GM10266 (cell line): ENCODE results near the gene NPHP4.

Source experiments
- DNase-seq: peaks from one replicate; pipeline ENCODE4 v3.0.0; 2012; ENCODE audit errors: extremely low spot score
- CTCF ChIP-seq: IDR thresholded peaks from 2 replicates; pipeline ENCODE4 v1.5.1; 2012; ENCODE audit warnings: mild to moderate bottlenecking, low read depth; ENCODE audit not compliant: control insufficient read depth, insufficient read depth; ENCODE audit errors: missing control alignments

The NPHP4 gene

GRCh38 chr1:5941671-5942070 is 50.6 kb downstream of the NPHP4 start:
- TF ChIP-seq CTCF: no peak
- no peak for DNase-seq

- TF ChIP-seq CTCF: no peak
- DNase-seq: no peak
Observed at GRCh38 chr1:5940723-5941407, 51.4 kb downstream of the NPHP4 start.

GRCh38 chr1:5939271-5940170 is 52.7 kb downstream of the NPHP4 start:
- TF ChIP-seq CTCF: no peak
- DNase-seq: no peak

GRCh38 chr1:5938101-5938646 is 54.1 kb downstream of the NPHP4 start:
- TF ChIP-seq CTCF: no peak
- no peak for DNase-seq

GRCh38 chr1:5937373-5937857 is 54.8 kb downstream of the NPHP4 start:
- no peak for DNase-seq
- TF ChIP-seq CTCF: no peak

GRCh38 chr1:5936621-5937372 is 55.4 kb downstream of the NPHP4 start:
- TF ChIP-seq CTCF: no peak
- no peak for DNase-seq
